ENCODE results near the gene HS2ST1.

The HS2ST1 gene

GRCh38 chr1:87117761-87118368 is 203.4 kb downstream of the HS2ST1 start:
- no peak for DNase-seq

GRCh38 chr1:87119541-87120140 is 205.2 kb downstream of the HS2ST1 start:
- DNase-seq: no peak

GRCh38 chr1:87120779-87121178 is 206.3 kb downstream of the HS2ST1 start:
- no peak for DNase-seq

- no peak for DNase-seq
These were observed 207.3 kb downstream of the HS2ST1 start for GRCh38 chr1:87121711-87122163.

- DNase-seq: no peak
These were observed 207.8 kb downstream of the HS2ST1 start for GRCh38 chr1:87122243-87122642.

- no peak for DNase-seq
These were observed 209.2 kb downstream of the HS2ST1 start for GRCh38 chr1:87123610-87124009.

GRCh38 chr1:87126886-87127505 is 212.6 kb downstream of the HS2ST1 start:
- DNase-seq: no peak

- DNase-seq: no peak
These were observed 213.1 kb downstream of the HS2ST1 start for GRCh38 chr1:87127581-87127980.

- no peak for DNase-seq
These were observed 214.6 kb downstream of the HS2ST1 start for GRCh38 chr1:87129038-87129437.

- no peak for DNase-seq
These were observed 215.2 kb downstream of the HS2ST1 start for GRCh38 chr1:87129606-87130005.

GRCh38 chr1:87130438-87130837 is 216.0 kb downstream of the HS2ST1 start:
- DNase-seq: no peak

- peak; percentile 61 for DNase-seq
These were observed 217.4 kb downstream of the HS2ST1 start for GRCh38 chr1:87131809-87132283.

- DNase-seq: no peak
These were observed 217.9 kb downstream of the HS2ST1 start for GRCh38 chr1:87132284-87132870.

GRCh38 chr1:87134061-87134460 is 219.6 kb downstream of the HS2ST1 start:
- no peak for DNase-seq

- DNase-seq: no peak
These were observed 220.3 kb downstream of the HS2ST1 start for GRCh38 chr1:87134625-87135328.

- no peak for DNase-seq
These were observed 220.9 kb downstream of the HS2ST1 start for GRCh38 chr1:87135329-87135712.

GRCh38 chr1:87136607-87137341 is 222.3 kb downstream of the HS2ST1 start:
- peak; percentile 65 for DNase-seq

- no peak for DNase-seq
These were observed 222.9 kb downstream of the HS2ST1 start for GRCh38 chr1:87137342-87137739.

- no peak for DNase-seq
These were observed 226.6 kb downstream of the HS2ST1 start for GRCh38 chr1:87140831-87141540.

GRCh38 chr1:87141556-87141955 is 227.1 kb downstream of the HS2ST1 start:
- DNase-seq: peak; percentile 3

- no peak for DNase-seq
These were observed 229.1 kb downstream of the HS2ST1 start for GRCh38 chr1:87143413-87144135.
